ENCODE measurements around the gene GBP2. TPM values are rescaled to one million over a fixed set of nuclear protein-coding genes. Genes with fewer than 3 reads are reported as not detected.

The GBP2 gene
- total and polyA plus RNA-seq, 2 donors (not counting 3 experiments of a cell fraction or from before 2014, with no cell fraction given) = 13.1 to 30.2 TPM

- H3K4me1 ChIP-seq (ENCODE audit: control insufficient read depth, extremely low read depth, insufficient read depth, low read length) = no peaks in the 10 kb centered on the region
- no peaks in the 10 kb centered on the region for H3K79me2 ChIP-seq (ENCODE audit: control insufficient read depth, insufficient read depth, low read length)
- no peaks in the 10 kb centered on the region for H3K27me3 ChIP-seq (ENCODE audit: control insufficient read depth in 2 of 2, insufficient read depth in 2 of 2, low read length in 2 of 2)
- no peak overlapping the region for H3K9ac ChIP-seq (replicated peaks; ENCODE audit: extremely low read depth, insufficient read depth, low read length)
- no peak overlapping the region for H3K4me3 ChIP-seq (replicated peaks in 1 of 3; ENCODE audit: insufficient read depth in 1 of 3, low read depth in 1 of 3, low read length in 3 of 3)
- ChIA-PET CTCF (no interaction called here), POLR2A (no interaction called here)
- H3K9me3 ChIP-seq (replicated peaks; ENCODE audit: control insufficient read depth, insufficient read depth, low read length) = no peaks in the 10 kb centered on the region
- DNase-seq (ENCODE audit: low read depth, low spot score) = no peak
- dilution Hi-C loops (cut with MboI; ENCODE audit: extremely low pct_ligation_motif_present, low sequenced_read_pairs) (no loop called here), intact Hi-C loops (cut with micrococcal nuclease) (no loop called here)
- no peaks in the 10 kb centered on the region for H3K36me3 ChIP-seq (ENCODE audit: control insufficient read depth in 2 of 2, extremely low read depth in 1 of 2, insufficient read depth in 2 of 2, low read length in 2 of 2)
- no peak overlapping the region for H3K4me2 ChIP-seq (ENCODE audit: insufficient read depth, low read length)
- H3K27ac ChIP-seq (ENCODE audit: insufficient read depth, low read depth, low read length) = no peak overlapping the region
- FAIRE-seq = no peak
- H2AFZ ChIP-seq (ENCODE audit: low read depth, low read length) = no peak overlapping the region
- no peak for TF ChIP-seq POLR2AphosphoS5 (IDR thresholded peaks at IDR 0.05; ENCODE audit: insufficient read depth, low read depth, low read length)
- TF ChIP-seq CTCF (IDR thresholded peaks at IDR 0.05; ENCODE audit: extremely low read depth in 1 of 2, insufficient read depth in 1 of 2, low read depth in 1 of 2, low read length in 2 of 2) = no peak
- H3K9me1 ChIP-seq (replicated peaks; ENCODE audit: control insufficient read depth, extremely low read depth, insufficient read depth, low read length) = no peaks in the 10 kb centered on the region
- BruUV-seq (replicated peaks) = no TSS peak
- H4K20me1 ChIP-seq (replicated peaks; ENCODE audit: control insufficient read depth, extremely low read depth, insufficient read depth, low read length) = no peaks in the 10 kb centered on the region
Observed at GRCh38 chr1:89169166-89169565, 43.3 kb upstream of the GBP2 start.

GRCh38 chr1:89167590-89168230 lies 41.8 kb upstream of the GBP2 start:
- no peaks in the 10 kb centered on the region for H3K9me1 ChIP-seq (replicated peaks; ENCODE audit: control insufficient read depth, extremely low read depth, insufficient read depth, low read length)
- no TSS peak for BruUV-seq (replicated peaks)
- no peaks in the 10 kb centered on the region for H3K36me3 ChIP-seq (ENCODE audit: control insufficient read depth in 2 of 2, extremely low read depth in 1 of 2, insufficient read depth in 2 of 2, low read length in 2 of 2)
- ChIA-PET CTCF (no interaction called here), POLR2A (no interaction called here)
- H3K9me3 ChIP-seq (replicated peaks; ENCODE audit: control insufficient read depth, insufficient read depth, low read length) = no peaks in the 10 kb centered on the region
- H2AFZ ChIP-seq (ENCODE audit: low read depth, low read length) = no peak overlapping the region
- dilution Hi-C loops (cut with MboI; ENCODE audit: extremely low pct_ligation_motif_present, low sequenced_read_pairs) = no loop called here
- H3K9ac ChIP-seq (replicated peaks; ENCODE audit: extremely low read depth, insufficient read depth, low read length) = no peak overlapping the region
- no peaks in the 10 kb centered on the region for H3K27me3 ChIP-seq (ENCODE audit: control insufficient read depth in 2 of 2, insufficient read depth in 2 of 2, low read length in 2 of 2)
- no peak overlapping the region for H3K4me2 ChIP-seq (ENCODE audit: insufficient read depth, low read length)
- no peak overlapping the region for H3K4me3 ChIP-seq (replicated peaks in 1 of 3; ENCODE audit: insufficient read depth in 1 of 3, low read depth in 1 of 3, low read length in 3 of 3)
- no peaks in the 10 kb centered on the region for H3K4me1 ChIP-seq (ENCODE audit: control insufficient read depth, extremely low read depth, insufficient read depth, low read length)
- H3K79me2 ChIP-seq (ENCODE audit: control insufficient read depth, insufficient read depth, low read length) = no peaks in the 10 kb centered on the region
- no peaks in the 10 kb centered on the region for H4K20me1 ChIP-seq (replicated peaks; ENCODE audit: control insufficient read depth, extremely low read depth, insufficient read depth, low read length)
- FAIRE-seq (no peak), DNase-seq (ENCODE audit: low read depth, low spot score) (no peak)
- no peak overlapping the region for H3K27ac ChIP-seq (ENCODE audit: insufficient read depth, low read depth, low read length)
- intact Hi-C loops (cut with micrococcal nuclease) = no loop called here
- TF ChIP-seq CTCF (IDR thresholded peaks at IDR 0.05; ENCODE audit: extremely low read depth in 1 of 2, insufficient read depth in 1 of 2, low read depth in 1 of 2, low read length in 2 of 2) (no peak), POLR2AphosphoS5 (IDR thresholded peaks at IDR 0.05; ENCODE audit: insufficient read depth, low read depth, low read length) (no peak)
